ENCODE results near the gene MCAM. TPM values are rescaled to one million over a fixed set of nuclear protein-coding genes. Genes with fewer than 3 reads are reported as not detected.

Gene MCAM
- total and polyA plus RNA-seq, 2 donors (not counting 3 experiments of a cell fraction or from before 2014, with no cell fraction given), result 1,027 to 2,543 TPM

- CTCF ChIA-PET, result interaction anchor here (0.9 to 6.2 kb wide), 2 partner anchors 12 to 17 kb away, joined by 3 to 55 read pairs; no protein-coding TSS in a partner anchor
- TF ChIP-seq MAX (IDR thresholded peaks at IDR 0.05; ENCODE audit: insufficient read depth, insufficient read length), result no peak
- no peak for TF ChIP-seq CTCF (IDR thresholded peaks at IDR 0.05; ENCODE audit: extremely low read depth in 1 of 2, insufficient read depth in 1 of 2, low read depth in 1 of 2, low read length in 2 of 2)
- no peak for FAIRE-seq
These were observed 28.8 kb upstream of the MCAM start for GRCh38 chr11:119345685-119346084.

GRCh38 chr11:119344291-119345010 is 27.5 kb upstream of the MCAM start:
- H3K27me3 ChIP-seq (ENCODE audit: control insufficient read depth in 2 of 2, insufficient read depth in 2 of 2, low read length in 2 of 2), result peaks cover 0 to 3% of the 10 kb centered on the region in 2 experiments
- no peaks in the 10 kb centered on the region for H3K36me3 ChIP-seq (ENCODE audit: control insufficient read depth in 2 of 2, extremely low read depth in 1 of 2, insufficient read depth in 2 of 2, low read length in 2 of 2)
- H3K9me1 ChIP-seq (replicated peaks; ENCODE audit: control insufficient read depth, extremely low read depth, insufficient read depth, low read length), result no peaks in the 10 kb centered on the region
- TF ChIP-seq POLR2AphosphoS5 (IDR thresholded peaks at IDR 0.05; ENCODE audit: insufficient read depth, low read depth, low read length) (no peak), CTCF (IDR thresholded peaks at IDR 0.05; ENCODE audit: extremely low read depth in 1 of 2, insufficient read depth in 1 of 2, low read depth in 1 of 2, low read length in 2 of 2) (no peak), GATA2 (IDR thresholded peaks at IDR 0.05; ENCODE audit: insufficient read depth, insufficient read length, low read depth, low read length) (no peak), EZH2 (IDR thresholded peaks at IDR 0.05; ENCODE audit: borderline replicate concordance, low read depth, low read length, severe bottlenecking) (no peak), MAX (IDR thresholded peaks at IDR 0.05; ENCODE audit: insufficient read depth, insufficient read length) (no peak), MYC (IDR thresholded peaks at IDR 0.05; ENCODE audit: low read depth, low read length) (no peak), FOS (IDR thresholded peaks at IDR 0.05; ENCODE audit: borderline replicate concordance, insufficient read depth, low read length) (no peak), JUN (IDR thresholded peaks at IDR 0.05; ENCODE audit: borderline replicate concordance, insufficient read depth, insufficient read length, low read depth) (no peak), POLR2A (IDR thresholded peaks at IDR 0.05; ENCODE audit: low read depth, low read length) (no peak)
- no TSS peak for BruUV-seq (replicated peaks)
- H3K4me1 ChIP-seq (ENCODE audit: control insufficient read depth, extremely low read depth, insufficient read depth, low read length), result peaks cover 9% of the 10 kb centered on the region
- H3K4me3 ChIP-seq (replicated peaks in 1 of 3; ENCODE audit: insufficient read depth in 1 of 3, low read depth in 1 of 3, low read length in 3 of 3), result no peak overlapping the region
- no peak overlapping the region for H3K4me2 ChIP-seq (ENCODE audit: insufficient read depth, low read length)
- no peak for FAIRE-seq
- H3K9ac ChIP-seq (replicated peaks; ENCODE audit: extremely low read depth, insufficient read depth, low read length), result no peak overlapping the region
- H2AFZ ChIP-seq (ENCODE audit: low read depth, low read length), result no peak overlapping the region
- dilution Hi-C loops (cut with MboI; ENCODE audit: extremely low pct_ligation_motif_present, low sequenced_read_pairs) (no loop called here), intact Hi-C loops (cut with micrococcal nuclease) (no loop called here)
- H3K27ac ChIP-seq (ENCODE audit: insufficient read depth, low read depth, low read length), result no peak overlapping the region
- ChIA-PET CTCF (interaction anchor here (0.7 to 6.2 kb wide), 4 partner anchors 13 to 37 kb away, joined by 3 to 55 read pairs (median 3); partner anchors contain the start of gene USP2), POLR2A (no interaction called here)
- no peak for DNase-seq (ENCODE audit: low read depth, low spot score)
- H3K9me3 ChIP-seq (replicated peaks; ENCODE audit: control insufficient read depth, insufficient read depth, low read length), result no peaks in the 10 kb centered on the region
- no peaks in the 10 kb centered on the region for H4K20me1 ChIP-seq (replicated peaks; ENCODE audit: control insufficient read depth, extremely low read depth, insufficient read depth, low read length)
- H3K79me2 ChIP-seq (ENCODE audit: control insufficient read depth, insufficient read depth, low read length), result no peaks in the 10 kb centered on the region

More at GRCh38 chr11:119345685-119346084, 28.8 kb upstream of the MCAM start:
- DNase-seq (ENCODE audit: low read depth, low spot score), result no peak
- Histone ChIP-seq H3K27me3 (ENCODE audit: control insufficient read depth in 2 of 2, insufficient read depth in 2 of 2, low read length in 2 of 2) (peaks cover 0 to 3% of the 10 kb centered on the region in 2 experiments), H4K20me1 (replicated peaks; ENCODE audit: control insufficient read depth, extremely low read depth, insufficient read depth, low read length) (no peaks in the 10 kb centered on the region), H3K27ac (ENCODE audit: insufficient read depth, low read depth, low read length) (no peak overlapping the region), H3K9ac (replicated peaks; ENCODE audit: extremely low read depth, insufficient read depth, low read length) (no peak overlapping the region), H3K9me1 (replicated peaks; ENCODE audit: control insufficient read depth, extremely low read depth, insufficient read depth, low read length) (no peaks in the 10 kb centered on the region), H3K4me2 (ENCODE audit: insufficient read depth, low read length) (no peak overlapping the region), H3K4me1 (ENCODE audit: control insufficient read depth, extremely low read depth, insufficient read depth, low read length) (peaks cover 9% of the 10 kb centered on the region), H2AFZ (ENCODE audit: low read depth, low read length) (no peak overlapping the region), H3K9me3 (replicated peaks; ENCODE audit: control insufficient read depth, insufficient read depth, low read length) (no peaks in the 10 kb centered on the region), H3K79me2 (ENCODE audit: control insufficient read depth, insufficient read depth, low read length) (no peaks in the 10 kb centered on the region), H3K4me3 (replicated peaks in 1 of 3; ENCODE audit: insufficient read depth in 1 of 3, low read depth in 1 of 3, low read length in 3 of 3) (no peak overlapping the region), H3K36me3 (ENCODE audit: control insufficient read depth in 2 of 2, extremely low read depth in 1 of 2, insufficient read depth in 2 of 2, low read length in 2 of 2) (no peaks in the 10 kb centered on the region)
- BruUV-seq (replicated peaks), result no TSS peak
- POLR2A ChIA-PET, result no interaction called here
- dilution Hi-C loops (cut with MboI; ENCODE audit: extremely low pct_ligation_motif_present, low sequenced_read_pairs), result no loop called here
- intact Hi-C loops (cut with micrococcal nuclease), result no loop called here

All from endothelial cell of umbilical vein (primary cell).